HEK293 (cell line): ENCODE data around the gene ADO.

Experiments
- CTCF ChIA-PET: fragments of 350-600 bp; formaldehyde crosslinking; extraction: SDS; loops from one replicate; lab custom pipeline; 2021; ENCODE audit warnings: antibody characterized with exemption; lab: Yijun Ruan, JAX
- POLR2A ChIA-PET: fragments of 300-600 bp; formaldehyde crosslinking; extraction: SDS; loops from one replicate; lab custom pipeline; 2020; ENCODE audit warnings: antibody characterized with exemption, inconsistent platforms; lab: Yijun Ruan, JAX
- H3K27ac ChIP-seq: fragments of 200-500 bp; sonication (Bioruptor generic); 2 replicates; pipeline ENCODE4 v1.5.1; 2014; ENCODE audit warnings: low read depth, low read length, control low read depth, inconsistent platforms; ENCODE audit errors: extremely low read depth
- H3K36me3 ChIP-seq, 2 experiments: fragments of 200-500 bp in 1 of 2; sonication (Bioruptor generic) in 1 of 2; 1 replicate in 1 of 2; 2 replicates in 1 of 2; pipeline ENCODE4 v1.5.1; 2014 to 2017; ENCODE audit warnings: inconsistent platforms in 2 of 2, low read length in 2 of 2; ENCODE audit not compliant: control insufficient read depth in 2 of 2, insufficient read depth in 1 of 2
- H3K4me1 ChIP-seq: fragments of 200-500 bp; sonication (Bioruptor generic); 2 replicates; pipeline ENCODE4 v1.5.1; 2014; ENCODE audit warnings: mild to moderate bottlenecking, low read length, inconsistent platforms; ENCODE audit not compliant: control insufficient read depth, insufficient read depth
- H3K4me3 ChIP-seq: 2 replicates; pipeline ENCODE4 v1.5.1; 2011; ENCODE audit warnings: low read depth, mild to moderate bottlenecking, control low read depth, low read length, moderate library complexity
- H3K9me3 ChIP-seq: fragments of 200-500 bp; sonication (Bioruptor generic); 2 replicates; pipeline ENCODE4 v1.5.1; 2014; ENCODE audit warnings: low read depth, low read length, inconsistent platforms; ENCODE audit not compliant: control insufficient read depth, insufficient read depth
- BCL11B ChIP-seq: fragments of 450-650 bp; formaldehyde crosslinking; IDR thresholded peaks from 2 replicates; pipeline ENCODE4 v1.5.1; 2016; ENCODE audit warnings: low read depth, missing biosample characterization, missing genetic modification characterization
- BCL6B ChIP-seq: fragments of 450-650 bp; formaldehyde crosslinking; IDR thresholded peaks from 2 replicates; pipeline ENCODE4 v1.5.1; 2017; ENCODE audit warnings: missing biosample characterization, missing genetic modification characterization
- MYNN ChIP-seq: fragments of 450-650 bp; formaldehyde crosslinking; IDR thresholded peaks from 2 replicates; pipeline ENCODE4 v1.5.1; 2016; ENCODE audit warnings: missing biosample characterization, missing genetic modification characterization, borderline replicate concordance
- PBX3 ChIP-seq: sonication (generic); formaldehyde crosslinking; IDR thresholded peaks from 2 replicates; pipeline ENCODE4 v1.8.1; 2022; ENCODE audit warnings: mild to moderate bottlenecking, moderate library complexity, missing genetic modification reagents
- PRDM6 ChIP-seq: fragments of 450-650 bp; formaldehyde crosslinking; IDR thresholded peaks from 2 replicates; pipeline ENCODE4 v1.5.1; 2017; ENCODE audit warnings: missing biosample characterization, missing genetic modification characterization
- ZBTB11 ChIP-seq: fragments of 450-650 bp; formaldehyde crosslinking; conservative IDR thresholded peaks from 2 replicates; pipeline ENCODE4 v1.5.1; 2016; ENCODE audit warnings: low read depth, missing biosample characterization, missing genetic modification characterization
- ZFP37 ChIP-seq: fragments of 450-650 bp; formaldehyde crosslinking; IDR thresholded peaks from 2 replicates; pipeline ENCODE4 v1.5.1; 2016; ENCODE audit warnings: missing biosample characterization, missing genetic modification characterization
- ZNF335 ChIP-seq: fragments of 450-650 bp; formaldehyde crosslinking; conservative IDR thresholded peaks from 2 replicates; pipeline ENCODE4 v1.5.1; 2016; ENCODE audit warnings: missing biosample characterization, missing genetic modification characterization
- ZNF362 ChIP-seq: fragments of 450-650 bp; formaldehyde crosslinking; IDR thresholded peaks from 2 replicates; pipeline ENCODE4 v1.5.1; 2016; ENCODE audit warnings: missing biosample characterization, missing genetic modification characterization
- ZNF580 ChIP-seq: fragments of 450-650 bp; formaldehyde crosslinking; IDR thresholded peaks from 2 replicates; pipeline ENCODE4 v1.5.1; 2016; ENCODE audit warnings: missing biosample characterization, missing genetic modification characterization
- ZNF600 ChIP-seq: fragments of 450-650 bp; formaldehyde crosslinking; IDR thresholded peaks from 2 replicates; pipeline ENCODE4 v1.5.1; 2016; ENCODE audit warnings: missing biosample characterization, missing genetic modification characterization
- ZNF639 ChIP-seq: fragments of 450-650 bp; formaldehyde crosslinking; IDR thresholded peaks from 2 replicates; pipeline ENCODE4 v1.5.1; 2016; ENCODE audit warnings: missing biosample characterization, missing genetic modification characterization
- ZNF654 ChIP-seq: fragments of 450-650 bp; formaldehyde crosslinking; IDR thresholded peaks from 2 replicates; pipeline ENCODE4 v1.5.1; 2016; ENCODE audit warnings: low read depth, missing biosample characterization, missing genetic modification characterization
- ZNF660 ChIP-seq: fragments of 450-650 bp; IDR thresholded peaks from 2 replicates; pipeline ENCODE4 v1.5.1; 2018; ENCODE audit warnings: missing biosample characterization, mild to moderate bottlenecking, missing genetic modification characterization
- ZNF664 ChIP-seq: fragments of 450-650 bp; formaldehyde crosslinking; IDR thresholded peaks from 2 replicates; pipeline ENCODE4 v1.5.1; 2016; ENCODE audit warnings: missing biosample characterization, missing genetic modification characterization
- ZNF677 ChIP-seq: fragments of 450-650 bp; IDR thresholded peaks from 2 replicates; pipeline ENCODE4 v1.5.0; 2018; ENCODE audit warnings: missing biosample characterization, mild to moderate bottlenecking, missing genetic modification characterization, moderate library complexity
- ZSCAN5A ChIP-seq: fragments of 450-650 bp; formaldehyde crosslinking; IDR thresholded peaks from 2 replicates; pipeline ENCODE4 v1.5.1; 2016; ENCODE audit warnings: missing biosample characterization, missing genetic modification characterization
- ZXDB ChIP-seq: fragments of 450-650 bp; formaldehyde crosslinking; IDR thresholded peaks from 2 replicates; pipeline ENCODE4 v1.5.1; 2016; ENCODE audit warnings: missing biosample characterization, missing genetic modification characterization

ADO gene

GRCh38 chr10:62853710-62854109 lies 49.2 kb downstream of the ADO start:
- Histone ChIP-seq H3K4me1 (no peaks in the 10 kb centered on the region), H3K36me3 (no peaks in the 10 kb centered on the region), H3K27ac (no peak overlapping the region), H3K9me3 (no peaks in the 10 kb centered on the region), H3K4me3 (no peak overlapping the region)
- ChIA-PET POLR2A (interaction anchor here (0.6 kb wide), 1 partner anchor 951 kb away, joined by 3 read pairs; no protein-coding TSS in a partner anchor), CTCF (interaction anchor here (0.6 kb wide), 2 partner anchors 62 to 867 kb away, joined by 3 read pairs; no protein-coding TSS in a partner anchor)
- no peak for TF ChIP-seq ZNF664
- TF ChIP-seq PRDM6 (tag by site-specific recombination), result no peak
- no peak for TF ChIP-seq ZSCAN5A (tag by site-specific recombination)
- TF ChIP-seq ZNF335, result no peak
- TF ChIP-seq ZNF362 (tag by site-specific recombination), result no peak
- no peak for TF ChIP-seq ZFP37 (tag by site-specific recombination)
- TF ChIP-seq MYNN, result no peak
- TF ChIP-seq ZXDB (tag by site-specific recombination), result no peak
- no peak for TF ChIP-seq ZNF654 (tag by site-specific recombination)
- no peak for TF ChIP-seq BCL6B (tag by site-specific recombination)
- TF ChIP-seq ZBTB11, result no peak
- no peak for TF ChIP-seq ZNF639 (tag by site-specific recombination)
- no peak for TF ChIP-seq ZNF660 (tag by site-specific recombination)
- no peak for TF ChIP-seq ZNF600 (tag by site-specific recombination)
- no peak for TF ChIP-seq BCL11B (tag by site-specific recombination)
- TF ChIP-seq ZNF580 (tag by site-specific recombination), result no peak
- TF ChIP-seq PBX3 (CRISPR knock-in tag), result no peak
- no peak for TF ChIP-seq ZNF677 (tag by site-specific recombination)
